ENCODE data around the gene SUN5. TPM values are rescaled to one million over a fixed set of nuclear protein-coding genes. Genes with fewer than 3 reads are reported as not detected.

The SUN5 gene
- total RNA-seq, 1 experiment from 2014 or later, result not detected

GRCh38 chr20:32985596-32985995 lies 18.6 kb downstream of the SUN5 start:
- POLR2A ChIA-PET, result no interaction called here
- no TSS peak for BruUV-seq (replicated peaks)
- intact Hi-C loops (cut with micrococcal nuclease; ENCODE audit: unreplicated experiment), result no loop called here
- Mint-ChIP-seq H3K9me3 (ENCODE audit: unreplicated experiment) (no peaks in the 10 kb centered on the region), H3K36me3 (ENCODE audit: insufficient read depth, unreplicated experiment) (no peaks in the 10 kb centered on the region), H3K4me1 (ENCODE audit: low read depth, unreplicated experiment) (no peaks in the 10 kb centered on the region), H3K4me3 (ENCODE audit: unreplicated experiment) (no peak overlapping the region), H3K27ac (ENCODE audit: unreplicated experiment) (no peak overlapping the region), H3K27me3 (ENCODE audit: insufficient read depth, unreplicated experiment) (peaks cover 4% of the 10 kb centered on the region)
- CTCF ChIA-PET, result no interaction called here
- Histone ChIP-seq H3K36me3 (ENCODE audit: control insufficient read depth, insufficient read depth, low read length) (no peaks in the 10 kb centered on the region), H3K9me3 (no peaks in the 10 kb centered on the region), H3K4me1 (no peaks in the 10 kb centered on the region), H3K4me3 (ENCODE audit: low read depth, low read length) (no peak overlapping the region), H3K27me3 (replicated peaks; ENCODE audit: control insufficient read depth, insufficient read depth, low read length) (no peaks in the 10 kb centered on the region)
- no peak for TF ChIP-seq CTCF (IDR thresholded peaks at IDR 0.05; ENCODE audit: insufficient read depth in 1 of 2, low read depth in 1 of 2, low read length in 1 of 2, severe bottlenecking in 1 of 2, unreplicated experiment in 1 of 2)
- DNase-seq, result no peak

GRCh38 chr20:32984631-32985354 lies 19.4 kb downstream of the SUN5 start:
- intact Hi-C loops (cut with micrococcal nuclease; ENCODE audit: unreplicated experiment), result no loop called here
- TF ChIP-seq CTCF (IDR thresholded peaks at IDR 0.05; ENCODE audit: insufficient read depth in 1 of 2, low read depth in 1 of 2, low read length in 1 of 2, severe bottlenecking in 1 of 2, unreplicated experiment in 1 of 2), result no peak
- Mint-ChIP-seq H3K27me3 (ENCODE audit: insufficient read depth, unreplicated experiment) (peaks cover 4% of the 10 kb centered on the region), H3K4me1 (ENCODE audit: low read depth, unreplicated experiment) (no peaks in the 10 kb centered on the region), H3K36me3 (ENCODE audit: insufficient read depth, unreplicated experiment) (no peaks in the 10 kb centered on the region), H3K9me3 (ENCODE audit: unreplicated experiment) (no peaks in the 10 kb centered on the region), H3K4me3 (ENCODE audit: unreplicated experiment) (no peak overlapping the region), H3K27ac (ENCODE audit: unreplicated experiment) (no peak overlapping the region)
- no peaks in the 10 kb centered on the region for H3K27me3 ChIP-seq (replicated peaks; ENCODE audit: control insufficient read depth, insufficient read depth, low read length)
- ChIA-PET CTCF (no interaction called here), POLR2A (no interaction called here)
- H3K4me3 ChIP-seq (ENCODE audit: low read depth, low read length), result no peak overlapping the region
- no peak for DNase-seq
- no TSS peak for BruUV-seq (replicated peaks)
- no peaks in the 10 kb centered on the region for H3K36me3 ChIP-seq (ENCODE audit: control insufficient read depth, insufficient read depth, low read length)
- no peaks in the 10 kb centered on the region for H3K4me1 ChIP-seq
- no peaks in the 10 kb centered on the region for H3K9me3 ChIP-seq

DNA sequence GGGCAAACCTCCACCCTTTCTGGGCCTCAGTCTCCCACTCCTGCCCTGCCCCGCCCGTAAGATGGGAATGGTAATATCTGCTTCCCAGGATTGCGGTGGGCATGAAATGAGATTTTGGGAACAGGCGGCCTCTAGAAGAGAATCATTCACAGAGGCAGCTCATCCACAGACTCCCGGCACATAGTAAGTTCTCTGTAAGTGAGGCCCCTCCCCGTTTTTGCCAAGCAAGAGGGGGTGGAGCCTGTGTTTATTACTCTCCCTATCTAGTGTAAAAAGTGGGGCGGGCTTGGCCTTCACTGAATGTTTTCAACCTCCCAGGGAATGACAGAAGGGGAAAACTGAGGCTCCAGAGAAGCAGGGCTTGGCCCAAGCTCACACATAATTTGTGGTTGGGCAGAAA lies 20.0 kb downstream of the SUN5 start:
- Mint-ChIP-seq H3K4me1 (ENCODE audit: low read depth, unreplicated experiment) (no peaks in the 10 kb centered on the region), H3K36me3 (ENCODE audit: insufficient read depth, unreplicated experiment) (no peaks in the 10 kb centered on the region), H3K9me3 (ENCODE audit: unreplicated experiment) (no peaks in the 10 kb centered on the region), H3K27ac (ENCODE audit: unreplicated experiment) (no peak overlapping the region), H3K27me3 (ENCODE audit: insufficient read depth, unreplicated experiment) (peaks cover 7% of the 10 kb centered on the region), H3K4me3 (ENCODE audit: unreplicated experiment) (no peak overlapping the region)
- Histone ChIP-seq H3K27me3 (replicated peaks; ENCODE audit: control insufficient read depth, insufficient read depth, low read length) (no peaks in the 10 kb centered on the region), H3K9me3 (no peaks in the 10 kb centered on the region), H3K36me3 (ENCODE audit: control insufficient read depth, insufficient read depth, low read length) (no peaks in the 10 kb centered on the region), H3K4me1 (no peaks in the 10 kb centered on the region), H3K4me3 (ENCODE audit: low read depth, low read length) (no peak overlapping the region)
- BruUV-seq (replicated peaks), result no TSS peak
- peak in 1 of 2 experiments; percentile 53 for DNase-seq
- TF ChIP-seq CTCF (IDR thresholded peaks at IDR 0.05; ENCODE audit: insufficient read depth in 1 of 2, low read depth in 1 of 2, low read length in 1 of 2, severe bottlenecking in 1 of 2, unreplicated experiment in 1 of 2), result no peak
- ChIA-PET POLR2A (no interaction called here), CTCF (no interaction called here)
- intact Hi-C loops (cut with micrococcal nuclease; ENCODE audit: unreplicated experiment), result no loop called here
